GM21576 (cell line): ENCODE measurements around the gene EHMT2.
A peak's percentile ranks its signal among the peaks of the same experiment; 100 is the strongest.
"Not testable (repeated sequence)": the region's sequence is repeated elsewhere in the genome, so short reads cannot be mapped to it uniquely, and the experiment has no call there.

ENCODE experiments used
- ATAC-seq: cut with Tn5 transposase; IDR thresholded peaks from one replicate; pipeline ENCODE4 v1.9.1; 2021; ENCODE audit warnings: mild to moderate bottlenecking, moderate library complexity; ENCODE audit not compliant: unreplicated experiment

Gene EHMT2

GRCh38 chr6:31874084-31874670 lies 23.3 kb downstream of the EHMT2 start:
- no peak for ATAC-seq

GRCh38 chr6:31871046-31871659 lies 26.3 kb downstream of the EHMT2 start:
- no peak for ATAC-seq

- ATAC-seq = no peak
These were observed 27.0 kb downstream of the EHMT2 start for GRCh38 chr6:31870385-31870921.

- no peak for ATAC-seq
These were observed 28.2 kb downstream of the EHMT2 start for GRCh38 chr6:31869343-31869742.

GRCh38 chr6:31868658-31868971 lies 28.9 kb downstream of the EHMT2 start:
- not testable (repeated sequence) for ATAC-seq

GRCh38 chr6:31865205-31866118 lies 32.0 kb downstream of the EHMT2 start:
- no peak for ATAC-seq

GRCh38 chr6:31864818-31865204 lies 32.7 kb downstream of the EHMT2 start:
- ATAC-seq = no peak

- ATAC-seq = not testable (repeated sequence)
These were observed 33.4 kb downstream of the EHMT2 start for GRCh38 chr6:31864123-31864562.

GRCh38 chr6:31862344-31863235 lies 34.9 kb downstream of the EHMT2 start, which contains the start of gene NEU1:
Gene NEU1, minus strand, starts transcription at chr6:31862821. Its CDS starts 45 bp downstream, at chr6:31862776.
- peak; percentile 90 for ATAC-seq

GRCh38 chr6:31861919-31862343 lies 35.6 kb downstream of the EHMT2 start:
- no peak for ATAC-seq

- ATAC-seq = no peak
These were observed 36.3 kb downstream of the EHMT2 start for GRCh38 chr6:31861150-31861549.

GRCh38 chr6:31860349-31860748 lies 37.1 kb downstream of the EHMT2 start:
- ATAC-seq = no peak

- no peak for ATAC-seq
These were observed 37.6 kb downstream of the EHMT2 start for GRCh38 chr6:31859923-31860322.

- no peak for ATAC-seq
These were observed 38.8 kb downstream of the EHMT2 start for GRCh38 chr6:31858707-31859106.

GRCh38 chr6:31857774-31858173 lies 39.7 kb downstream of the EHMT2 start:
- ATAC-seq = not testable (repeated sequence)

GRCh38 chr6:31851980-31852718 lies 45.3 kb downstream of the EHMT2 start:
- not testable (repeated sequence) for ATAC-seq

- no peak for ATAC-seq
These were observed 46.0 kb downstream of the EHMT2 start for GRCh38 chr6:31851485-31851832.

GRCh38 chr6:31850765-31851484 lies 46.6 kb downstream of the EHMT2 start:
- no peak for ATAC-seq

GRCh38 chr6:31847276-31847978 lies 50.1 kb downstream of the EHMT2 start:
- no peak for ATAC-seq
